Naive thymus-derived CD4-positive, alpha-beta T cell (primary cell): ENCODE data around the gene FBXW7. TPM values are rescaled to one million over a fixed set of nuclear protein-coding genes. Genes with fewer than 3 reads are reported as not detected.

Experiments used
- ATAC-seq: fragments of 150-1000 bp; cut with Tn5 transposase; 2 replicates; pipeline ENCODE4 v1.10.0; 2021; ENCODE audit warnings: mild to moderate bottlenecking, moderate library complexity
- CTCF ChIA-PET: fragments of 350-600 bp; sonication (Branson Sonifier 250); formaldehyde crosslinking; loops from one replicate; lab custom pipeline; 2021; ENCODE audit warnings: antibody characterized with exemption; lab: Charles Lee
- POLR2A ChIA-PET: fragments of 350-600 bp; sonication (Branson Sonifier 250); formaldehyde crosslinking; loops from one replicate; lab custom pipeline; 2021; ENCODE audit warnings: antibody characterized with exemption, inconsistent platforms; lab: Charles Lee
- DNase-seq, 9 donors: peaks; one replicate each; pipeline versions ENCODE4 v3.0.0 to v3.0.0-alpha.2; 2020 to 2022; ENCODE audit warnings: mixed read lengths in 1 of 9
- H3K27ac ChIP-seq: one replicate; pipeline ENCODE4 v1.7.0; 2013; ENCODE audit warnings: mild to moderate bottlenecking, low read depth, low read length, moderate library complexity
- H3K27me3 ChIP-seq, 2 donors: one replicate each; pipeline ENCODE4 v1.7.0; 2013; ENCODE audit warnings: low read length in 2 of 2, mild to moderate bottlenecking in 2 of 2, moderate library complexity in 2 of 2; ENCODE audit not compliant: control insufficient read depth in 2 of 2, insufficient read depth in 2 of 2
- H3K36me3 ChIP-seq, 3 experiments: 1 replicate in 2 of 3; 2 replicates in 1 of 3; pipeline ENCODE4 v1.7.0; 2013; ENCODE audit warnings: low read length in 3 of 3, mild to moderate bottlenecking in 3 of 3, moderate library complexity in 1 of 3; ENCODE audit not compliant: insufficient read depth in 3 of 3, control insufficient read depth in 2 of 3
- H3K4me1 ChIP-seq, 2 donors: one replicate each; pipeline ENCODE4 v1.7.0; 2013; ENCODE audit warnings: low read length in 2 of 2, mild to moderate bottlenecking in 2 of 2, moderate library complexity in 1 of 2; ENCODE audit not compliant: control insufficient read depth in 2 of 2, insufficient read depth in 2 of 2
- H3K4me3 ChIP-seq: 2 replicates; pipeline ENCODE4 v1.7.0; 2013; ENCODE audit warnings: mild to moderate bottlenecking, low read length
- H3K9me3 ChIP-seq, 3 experiments: 1 replicate in 2 of 3; 2 replicates in 1 of 3; pipeline ENCODE4 v1.7.0; 2013; ENCODE audit warnings: low read length in 3 of 3; ENCODE audit not compliant: control insufficient read depth in 2 of 3
- H3K27ac Mint-ChIP-seq, 9 donors: one replicate each; pipeline ENCODE4 v1.8.0; 2020 to 2022; ENCODE audit warnings: mixed read lengths in 9 of 9, mild to moderate bottlenecking in 8 of 9, moderate library complexity in 5 of 9, inconsistent platforms in 2 of 9
- H3K27me3 Mint-ChIP-seq, 5 donors: one replicate each; pipeline ENCODE4 v1.8.0; 2021 to 2022; ENCODE audit warnings: mixed read lengths in 5 of 5, mild to moderate bottlenecking in 1 of 5
- H3K36me3 Mint-ChIP-seq, 5 donors: one replicate each; pipeline ENCODE4 v1.8.0; 2020 to 2022; ENCODE audit warnings: mixed read lengths in 5 of 5, mild to moderate bottlenecking in 3 of 5, inconsistent platforms in 1 of 5
- H3K4me1 Mint-ChIP-seq, 7 donors: one replicate each; pipeline ENCODE4 v1.8.0; 2020 to 2022; ENCODE audit warnings: mixed read lengths in 7 of 7, mild to moderate bottlenecking in 3 of 7, inconsistent platforms in 1 of 7
- H3K4me3 Mint-ChIP-seq, 10 donors: one replicate each; pipeline ENCODE4 v1.8.0; 2020 to 2022; ENCODE audit warnings: mild to moderate bottlenecking in 10 of 10, mixed read lengths in 10 of 10, moderate library complexity in 6 of 10, inconsistent platforms in 2 of 10
- H3K9me3 Mint-ChIP-seq, 11 donors: one replicate each; pipeline ENCODE4 v1.8.0; 2020 to 2022; ENCODE audit warnings: mixed read lengths in 11 of 11, mild to moderate bottlenecking in 4 of 11, inconsistent platforms in 1 of 11, moderate library complexity in 1 of 11
- intact Hi-C, 2 donors: fragments of 100-400 bp; cut with micrococcal nuclease; formaldehyde crosslinking; loops; one replicate each; pipeline ENCODE4 v1.15.1; 2023
- polyA plus RNA-seq, 2 donors: library from polyadenylated mRNA; unstranded; fragments of 300-500 nt; fragmentation: Illumina TruSeq; gene quantifications; one replicate each; pipeline ENCODE4 v1.2.3, GENCODE V29; 2021
- total RNA-seq, 6 experiments: library from RNA in 5 of 6; stranded (reverse) in 5 of 6; gene quantifications; 1 replicate in 5 of 6; 2 replicates in 1 of 6; pipeline ENCODE4 v1.2.3 and lab custom pipeline; 2021 to 2026

FBXW7 gene
- total and polyA plus RNA-seq, 7 experiments from 2014 or later = 40.4 to 139 (median 114) TPM

GRCh38 chr4:152540941-152541340 lies 5.0 kb upstream of the FBXW7 start:
- intact Hi-C loops = no loop called here
- POLR2A ChIA-PET = interaction anchor here (1.2 kb wide), 1 partner anchor 39 kb away, joined by 3 read pairs; no protein-coding TSS in a partner anchor
- CTCF ChIA-PET = interaction anchor here (0.7 to 0.8 kb wide), 2 partner anchors 13 to 25 kb away, joined by 3 to 4 read pairs; no protein-coding TSS in a partner anchor

DNA sequence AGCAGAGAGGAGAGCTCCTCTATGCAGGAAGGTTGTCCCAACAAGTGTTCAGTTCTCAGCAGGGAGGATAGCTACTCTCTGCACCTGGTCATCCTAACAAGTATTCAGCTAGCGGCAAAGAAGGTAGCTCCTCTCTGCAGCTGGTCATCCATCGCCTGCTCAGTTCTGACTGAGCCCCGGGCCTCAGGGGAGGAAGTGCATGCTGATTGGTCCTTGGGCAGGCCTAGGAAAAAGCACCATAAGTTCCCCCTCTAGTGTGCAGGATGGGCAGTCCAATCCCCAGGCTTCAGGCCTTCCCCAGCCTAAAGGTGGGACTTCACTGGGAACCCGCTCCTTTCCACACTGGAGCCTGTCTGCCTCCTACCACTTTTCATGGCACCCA lies 4.4 kb upstream of the FBXW7 start:
- CTCF ChIA-PET = no interaction called here
- no peak overlapping the region for H3K4me3 Mint-ChIP-seq
- peaks cover 25 to 66% (median 47%) of the 10 kb centered on the region in 7 donors for H3K4me1 Mint-ChIP-seq
- peaks cover 0 to 3% (median 0%) of the 10 kb centered on the region in 11 donors for H3K9me3 Mint-ChIP-seq
- intact Hi-C loops = no loop called here
- POLR2A ChIA-PET = interaction anchor here (1.0 to 6.6 kb wide), 3 partner anchors 13 to 278 kb away, joined by 3 to 76 read pairs (median 4); no protein-coding TSS in a partner anchor
- Histone ChIP-seq H3K9me3 (no peaks in the 10 kb centered on the region), H3K27ac (peak overlapping the region; percentile 12), H3K27me3 (no peaks in the 10 kb centered on the region), H3K4me1 (peaks cover 28 to 37% of the 10 kb centered on the region in 2 donors), H3K4me3 (no peak overlapping the region), H3K36me3 (peaks cover 0 to 16% (median 0%) of the 10 kb centered on the region in 3 experiments)
- H3K27me3 Mint-ChIP-seq = no peaks in the 10 kb centered on the region
- DNase-seq (no peak), ATAC-seq (no peak)
- H3K27ac Mint-ChIP-seq = peak overlapping the region in 7 of 9 donors; percentile 10 to 93 (median 51)
- H3K36me3 Mint-ChIP-seq = peaks cover 0 to 23% (median 4%) of the 10 kb centered on the region in 5 donors

More at GRCh38 chr4:152540941-152541340, 5.0 kb upstream of the FBXW7 start:
- no peaks in the 10 kb centered on the region for H3K27me3 ChIP-seq
- peaks cover 0 to 12% (median 0%) of the 10 kb centered on the region in 3 experiments for H3K36me3 ChIP-seq
- ATAC-seq (no peak), DNase-seq (no peak)
- Mint-ChIP-seq H3K27me3 (no peaks in the 10 kb centered on the region), H3K4me1 (peaks cover 26 to 69% (median 50%) of the 10 kb centered on the region in 7 donors), H3K27ac (peak overlapping the region in 5 of 9 donors; percentile 15 to 72 (median 51)), H3K9me3 (peaks cover 0 to 2% (median 0%) of the 10 kb centered on the region in 11 donors), H3K36me3 (peaks cover 0 to 23% (median 4%) of the 10 kb centered on the region in 5 donors), H3K4me3 (no peak overlapping the region)
- peaks cover 29 to 38% of the 10 kb centered on the region in 2 donors for H3K4me1 ChIP-seq
- no peaks in the 10 kb centered on the region for H3K9me3 ChIP-seq
- no peak overlapping the region for H3K4me3 ChIP-seq
- peak overlapping the region; percentile 12 for H3K27ac ChIP-seq

DNA sequence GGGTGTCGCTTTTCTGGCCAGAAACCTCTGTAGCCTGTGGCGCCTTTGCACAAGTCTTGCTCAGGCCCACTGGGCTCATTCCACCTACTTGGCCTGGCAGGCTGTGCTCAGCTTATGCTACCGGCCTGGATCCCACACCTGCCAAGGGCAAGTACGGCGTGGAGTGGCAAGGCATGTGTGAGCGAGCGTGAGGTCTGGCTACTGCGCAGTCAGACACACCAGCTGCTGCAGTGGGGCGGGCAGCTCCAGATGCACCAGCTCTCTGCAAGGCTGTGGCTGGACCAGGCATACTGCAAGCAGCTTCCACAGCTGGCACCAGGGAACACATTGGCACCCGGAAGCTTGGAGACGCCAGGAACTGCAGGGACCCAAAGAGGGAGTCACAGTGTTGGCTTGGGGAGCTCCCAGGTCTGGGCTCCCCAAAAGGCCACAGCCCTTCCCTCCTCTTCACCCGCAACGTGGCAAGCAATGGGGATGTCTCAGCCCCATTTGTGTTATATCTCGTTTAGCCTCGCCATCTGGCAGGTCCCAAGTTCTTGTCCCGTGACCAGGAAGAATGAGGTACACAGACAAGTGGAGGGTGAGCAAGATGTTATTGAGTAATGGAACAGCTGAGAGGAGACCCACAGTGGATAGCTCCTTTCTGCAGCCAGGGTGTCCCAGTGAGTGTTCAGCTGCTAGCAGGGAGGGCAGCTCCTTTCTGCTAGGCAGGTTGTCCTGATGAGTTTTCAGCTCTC lies 3.8 kb upstream of the FBXW7 start:
- intact Hi-C loops = loop anchor here (5.0 to 10.0 kb wide), 5 partner anchors 33 to 893 kb away; no protein-coding TSS in a partner anchor
- Mint-ChIP-seq H3K9me3 (peaks cover 0 to 3% (median 0%) of the 10 kb centered on the region in 11 donors), H3K4me1 (peaks cover 25 to 62% (median 43%) of the 10 kb centered on the region in 7 donors), H3K4me3 (peak overlapping the region in 4 of 10 donors; percentile 62 to 91 (median 81)), H3K27ac (peak overlapping the region in 8 of 9 donors; percentile 18 to 95 (median 92)), H3K27me3 (no peaks in the 10 kb centered on the region), H3K36me3 (peaks cover 0 to 21% (median 4%) of the 10 kb centered on the region in 5 donors)
- Histone ChIP-seq H3K27me3 (no peaks in the 10 kb centered on the region), H3K27ac (peak overlapping the region; percentile 32), H3K4me1 (peaks cover 22 to 31% of the 10 kb centered on the region in 2 donors), H3K36me3 (peaks cover 0 to 20% (median 0%) of the 10 kb centered on the region in 3 experiments), H3K9me3 (no peaks in the 10 kb centered on the region), H3K4me3 (no peak overlapping the region)
- ChIA-PET POLR2A (interaction anchor here (1.0 to 6.6 kb wide), 2 partner anchors 13 to 278 kb away, joined by 4 to 76 read pairs; no protein-coding TSS in a partner anchor), CTCF (no interaction called here)
- no peak for ATAC-seq
- DNase-seq = no peak

- peaks cover 0 to 19% (median 6%) of the 10 kb centered on the region in 5 donors for H3K36me3 Mint-ChIP-seq
- H3K4me1 Mint-ChIP-seq = peaks cover 35 to 69% (median 49%) of the 10 kb centered on the region in 7 donors
- H3K27ac Mint-ChIP-seq = peak overlapping the region; percentile 93 to 99 (median 97)
- Histone ChIP-seq H3K9me3 (no peaks in the 10 kb centered on the region), H3K27ac (peak overlapping the region; percentile 90), H3K4me1 (peaks cover 29 to 43% of the 10 kb centered on the region in 2 donors), H3K27me3 (no peaks in the 10 kb centered on the region), H3K4me3 (peak overlapping the region; percentile 87), H3K36me3 (peaks cover 0 to 20% (median 0%) of the 10 kb centered on the region in 3 experiments)
- H3K27me3 Mint-ChIP-seq = no peaks in the 10 kb centered on the region
- no peak for DNase-seq
- POLR2A ChIA-PET = interaction anchor here (0.9 to 6.6 kb wide), 5 partner anchors 15 to 141 kb away, joined by 3 to 76 read pairs (median 20); partner anchors contain the start of gene TMEM154
- intact Hi-C loops = loop anchor here (2.0 to 10.0 kb wide), 9 partner anchors 19 to 894 kb away; no protein-coding TSS in a partner anchor
- H3K9me3 Mint-ChIP-seq = peaks cover 0 to 3% (median 0%) of the 10 kb centered on the region in 11 donors
- CTCF ChIA-PET = interaction anchor here (1.0 to 3.0 kb wide), 2 partner anchors 36 to 101 kb away, joined by 3 to 20 read pairs; no protein-coding TSS in a partner anchor
- H3K4me3 Mint-ChIP-seq = peak overlapping the region; percentile 89 to 99 (median 94)
- ATAC-seq = no peak
Measured at GRCh38 chr4:152537881-152538280, 2.0 kb upstream of the FBXW7 start.

GRCh38 chr4:152536545-152537182 lies 772 bp upstream of the FBXW7 start:
- ATAC-seq (peak; percentile 63), DNase-seq (peak in 6 of 9 donors; percentile 83 to 90 (median 88))
- H3K9me3 ChIP-seq = no peaks in the 10 kb centered on the region
- Mint-ChIP-seq H3K36me3 (peaks cover 0 to 26% (median 12%) of the 10 kb centered on the region in 5 donors), H3K27ac (peak overlapping the region; percentile 93 to 99 (median 97)), H3K9me3 (peaks cover 0 to 3% (median 0%) of the 10 kb centered on the region in 11 donors), H3K4me3 (peak overlapping the region; percentile 89 to 99 (median 94)), H3K4me1 (peaks cover 40 to 73% (median 61%) of the 10 kb centered on the region in 7 donors), H3K27me3 (no peaks in the 10 kb centered on the region)
- H3K4me3 ChIP-seq = peak overlapping the region; percentile 87
- ChIA-PET CTCF (interaction anchor here (0.6 to 3.0 kb wide), 6 partner anchors 9 to 773 kb away, joined by 3 to 20 read pairs (median 3); no protein-coding TSS in a partner anchor), POLR2A (interaction anchor here (0.6 to 6.6 kb wide), 25 partner anchors 9 to 1061 kb away, joined by 3 to 76 read pairs (median 3); partner anchors contain the start of gene TMEM154)
- H3K36me3 ChIP-seq = peaks cover 0 to 20% (median 0%) of the 10 kb centered on the region in 3 experiments
- peaks cover 29 to 53% of the 10 kb centered on the region in 2 donors for H3K4me1 ChIP-seq
- intact Hi-C loops = loop anchor here (1.0 to 10.0 kb wide), 23 partner anchors 8 to 1521 kb away; partner anchors contain the start of genes ARFIP1 (in 2 of the 2), GATB (in 2 of the 2), RPS3A (in 2 of the 2) and TIGD4 (in 2 of the 2)
- H3K27me3 ChIP-seq = no peaks in the 10 kb centered on the region
- peak overlapping the region; percentile 90 for H3K27ac ChIP-seq
